OCI-LY1 (cell line): ENCODE data around the gene SLC9C2.

Experiments used
- CTCF ChIP-seq: fragments of 200-600 bp; sonication (generic), shearing (Covaris generic); IDR thresholded peaks from 2 replicates; pipeline ENCODE4 v1.5.1; 2017; ENCODE audit warnings: mild to moderate bottlenecking, antibody characterized with exemption, low read length, moderate library complexity, mixed read lengths
- EZH2 ChIP-seq: fragments of 200-600 bp; sonication (generic), shearing (Covaris generic); IDR thresholded peaks from 2 replicates; pipeline ENCODE4 v1.8.0; 2017; ENCODE audit warnings: borderline replicate concordance, mixed run types, mild to moderate bottlenecking, antibody characterized with exemption, low read length, moderate library complexity, mixed read lengths

- TF ChIP-seq EZH2 (no peak), CTCF (no peak)
Observed at GRCh38 chr1:173616859-173617258, 14.0 kb upstream of the SLC9C2 start.
